GM03348 (cell line): Measurements from ENCODE around the gene ZFP1.

Experiments used
- DNase-seq: peaks from one replicate; pipeline ENCODE4 v3.0.0; 2012; ENCODE audit warnings: low spot score

The ZFP1 gene

GRCh38 chr16:75160386-75160785 is 12.1 kb downstream of the ZFP1 start:
- no peak for DNase-seq

DNA sequence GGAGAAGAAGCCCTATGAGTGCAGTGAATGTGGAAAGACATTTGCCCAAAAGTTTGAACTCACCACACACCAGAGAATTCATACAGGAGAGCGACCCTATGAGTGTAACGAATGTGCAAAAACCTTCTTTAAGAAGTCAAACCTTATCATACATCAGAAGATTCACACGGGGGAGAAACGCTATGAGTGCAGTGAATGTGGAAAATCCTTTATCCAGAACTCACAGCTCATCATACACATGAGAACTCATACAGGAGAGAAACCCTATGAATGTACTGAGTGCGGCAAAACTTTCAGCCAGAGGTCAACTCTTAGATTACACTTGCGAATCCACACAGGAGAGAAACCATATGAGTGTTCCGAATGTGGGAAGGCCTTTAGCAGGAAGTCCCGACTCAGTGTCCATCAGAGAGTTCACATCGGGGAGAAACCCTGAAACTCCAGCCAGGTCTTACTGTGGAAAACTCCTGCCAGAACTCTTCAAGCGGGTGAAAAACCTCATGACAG is 21.6 kb downstream of the ZFP1 start:
- DNase-seq, result no peak

- DNase-seq, result no peak
Measured at GRCh38 chr16:75172578-75172977, 24.3 kb downstream of the ZFP1 start.

- DNase-seq, result no peak
Measured at GRCh38 chr16:75175074-75175473, 26.8 kb downstream of the ZFP1 start.

- DNase-seq, result no peak
Measured at GRCh38 chr16:75176926-75177325, 28.6 kb downstream of the ZFP1 start.

DNA sequence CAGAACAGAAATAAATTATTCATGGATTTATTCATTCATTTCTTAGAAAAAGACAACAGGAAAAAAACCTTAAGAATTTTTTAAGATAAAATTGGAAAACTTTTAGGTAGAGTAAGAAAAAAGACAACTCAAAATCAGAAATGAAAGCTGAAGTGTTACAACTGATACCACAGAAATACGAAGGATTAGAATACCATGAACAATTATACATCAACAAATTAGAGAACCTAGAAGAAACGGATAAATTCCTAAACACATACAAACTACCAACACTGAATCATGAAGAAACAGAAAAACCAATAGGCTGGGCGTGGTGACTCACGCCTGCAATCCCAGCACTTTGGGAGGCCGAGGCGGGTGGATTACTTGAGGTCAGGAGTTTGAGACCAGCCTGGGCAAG is 30.9 kb downstream of the ZFP1 start:
- DNase-seq, result no peak

GRCh38 chr16:75181630-75182029 is 33.3 kb downstream of the ZFP1 start:
- DNase-seq, result no peak

DNA sequence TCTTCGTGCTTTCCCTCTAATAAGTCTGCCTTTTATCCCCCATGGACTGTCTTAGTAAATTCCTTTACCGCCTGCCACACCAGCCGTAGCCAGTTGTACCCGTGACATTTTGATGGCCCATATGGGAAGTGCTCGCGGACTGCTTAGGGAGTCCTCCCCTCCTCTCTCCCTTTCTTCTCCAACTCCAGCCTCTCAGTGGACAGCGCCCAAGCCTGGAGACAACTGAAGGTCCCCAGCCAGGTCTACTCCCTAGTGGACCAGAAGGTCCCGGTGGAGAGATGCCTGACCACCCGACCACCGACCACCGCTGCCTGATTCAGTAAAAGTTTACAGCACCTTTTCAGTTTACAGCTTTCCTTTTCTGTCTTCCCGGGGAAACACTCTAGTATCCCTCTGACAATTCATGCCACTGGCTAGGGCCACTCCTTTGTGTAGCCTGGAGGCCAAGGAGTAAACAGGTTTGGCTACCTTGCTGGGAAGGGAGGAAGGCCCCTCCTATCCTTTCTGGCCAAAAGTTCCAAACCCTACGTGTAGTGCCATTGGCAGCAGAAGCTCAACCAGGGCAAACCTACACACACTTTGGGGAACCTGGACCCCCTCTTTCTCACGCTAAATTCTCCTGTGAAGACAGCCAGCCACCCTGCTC is 40.6 kb downstream of the ZFP1 start:
- DNase-seq, result no peak

GRCh38 chr16:75189638-75190245 is 41.4 kb downstream of the ZFP1 start:
- no peak for DNase-seq

GRCh38 chr16:75192606-75193264 is 44.4 kb downstream of the ZFP1 start:
- DNase-seq, result no peak

- no peak for DNase-seq
Measured at GRCh38 chr16:75193265-75193650, 44.9 kb downstream of the ZFP1 start.

DNA sequence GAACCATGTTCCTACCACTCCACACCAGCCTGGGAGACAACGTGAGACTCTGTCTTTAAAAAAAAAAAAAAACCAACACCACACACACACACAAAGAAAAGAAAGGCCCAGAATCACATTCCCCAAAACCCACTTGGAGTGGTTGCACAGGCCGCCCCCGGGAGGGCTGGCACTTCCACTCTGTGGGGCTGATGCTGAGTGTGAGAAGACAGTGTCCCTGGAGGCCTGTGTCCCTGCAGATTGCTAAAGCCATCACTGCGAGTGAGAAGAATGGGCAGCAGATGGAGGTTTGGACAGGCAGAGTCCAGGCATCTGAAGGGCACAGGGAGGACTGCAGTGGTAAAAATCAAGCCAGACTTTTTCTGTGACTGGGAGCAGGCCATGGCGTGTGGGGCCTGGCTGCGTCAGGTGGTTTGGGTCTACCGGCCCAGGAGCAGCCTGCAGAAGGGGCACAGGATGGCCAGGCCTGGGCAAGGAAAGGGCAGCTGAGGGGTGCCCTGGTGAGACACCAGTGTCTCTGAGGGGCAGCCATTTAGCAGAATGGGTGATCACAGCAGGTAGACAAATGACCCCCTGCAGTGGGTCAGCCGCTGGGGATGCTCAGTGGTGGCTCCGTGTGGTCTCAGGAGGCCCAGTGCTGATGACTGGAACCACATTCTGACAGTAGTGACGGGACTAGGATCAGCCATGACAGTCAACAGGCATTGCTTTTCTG is 45.6 kb downstream of the ZFP1 start:
- no peak for DNase-seq

DNA sequence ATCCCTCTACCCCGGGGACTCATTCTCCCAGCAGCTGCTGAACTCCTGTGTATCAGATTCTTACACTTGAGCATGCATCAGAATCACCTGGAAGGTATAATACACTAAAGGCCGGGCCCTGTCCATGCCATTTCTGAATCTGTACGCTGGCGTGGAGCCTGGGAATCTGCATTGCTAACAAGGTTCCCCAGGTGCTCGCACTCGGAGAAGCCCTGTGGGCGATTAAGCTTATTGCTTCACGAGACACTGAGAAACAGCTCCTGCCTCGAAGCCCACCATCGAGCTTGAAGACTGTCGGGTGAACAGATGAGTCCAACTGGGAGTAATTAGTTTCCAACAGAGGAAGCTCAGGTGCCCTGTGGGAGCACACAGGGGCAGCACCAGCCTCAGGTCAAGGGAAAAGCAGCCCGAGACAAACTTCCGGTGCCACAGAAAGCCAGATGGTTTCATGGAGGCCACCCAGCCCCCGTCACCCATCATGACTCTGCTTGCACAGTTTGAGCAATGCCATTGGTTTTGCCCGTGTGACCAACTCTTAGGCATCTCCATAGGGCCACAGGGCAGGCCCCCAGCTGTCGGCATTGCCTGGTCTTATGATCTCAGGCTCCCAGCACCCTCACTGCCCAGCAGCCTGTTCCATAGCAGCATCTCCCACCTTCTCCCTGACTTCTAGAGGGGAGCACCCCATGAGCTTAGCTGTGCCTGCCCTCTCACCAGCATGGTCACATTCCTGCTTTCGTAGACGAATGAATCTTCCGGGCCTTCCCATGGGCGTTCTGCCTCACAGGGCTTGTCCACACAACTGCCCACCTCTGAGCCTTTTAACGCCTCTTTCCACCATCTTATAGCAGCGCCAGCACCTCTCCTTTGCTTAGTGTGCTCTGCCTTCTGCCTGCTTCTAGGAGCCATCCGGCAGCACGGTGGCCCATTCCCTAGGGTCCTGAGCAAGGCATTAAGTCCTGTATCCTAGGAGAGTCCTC is 47.8 kb downstream of the ZFP1 start:
- DNase-seq, result no peak

- no peak for DNase-seq
Measured at GRCh38 chr16:75196836-75197235, 48.5 kb downstream of the ZFP1 start.

DNA sequence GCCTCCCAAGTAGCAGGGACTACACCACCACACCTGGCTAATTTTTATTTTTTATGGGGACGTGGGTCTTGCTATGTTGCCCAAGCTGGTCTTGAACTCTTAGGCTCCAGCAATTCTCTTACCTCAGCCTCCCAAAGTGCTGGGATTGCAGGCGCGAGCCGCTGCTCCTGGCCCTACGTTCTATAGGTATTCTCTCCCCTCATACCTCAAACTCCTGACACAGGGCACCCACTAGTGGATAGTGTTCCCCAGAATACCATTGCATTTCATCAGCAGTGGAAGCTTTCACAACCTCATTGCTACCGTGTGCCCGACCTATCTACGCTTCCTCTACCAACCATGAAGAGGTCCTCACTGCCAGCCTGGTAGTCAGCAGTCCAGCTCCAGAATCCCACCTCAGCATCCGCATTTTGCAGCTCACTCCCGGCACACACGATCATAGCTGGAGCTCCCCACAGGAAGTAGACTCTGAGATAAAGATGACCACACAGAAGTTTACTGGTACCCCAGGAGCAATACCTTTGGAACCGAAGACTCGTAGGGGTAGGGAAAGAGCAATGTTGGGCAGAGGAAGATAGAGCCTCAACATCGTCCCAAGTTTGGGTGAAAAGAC is 49.3 kb downstream of the ZFP1 start:
- DNase-seq, result no peak

DNA sequence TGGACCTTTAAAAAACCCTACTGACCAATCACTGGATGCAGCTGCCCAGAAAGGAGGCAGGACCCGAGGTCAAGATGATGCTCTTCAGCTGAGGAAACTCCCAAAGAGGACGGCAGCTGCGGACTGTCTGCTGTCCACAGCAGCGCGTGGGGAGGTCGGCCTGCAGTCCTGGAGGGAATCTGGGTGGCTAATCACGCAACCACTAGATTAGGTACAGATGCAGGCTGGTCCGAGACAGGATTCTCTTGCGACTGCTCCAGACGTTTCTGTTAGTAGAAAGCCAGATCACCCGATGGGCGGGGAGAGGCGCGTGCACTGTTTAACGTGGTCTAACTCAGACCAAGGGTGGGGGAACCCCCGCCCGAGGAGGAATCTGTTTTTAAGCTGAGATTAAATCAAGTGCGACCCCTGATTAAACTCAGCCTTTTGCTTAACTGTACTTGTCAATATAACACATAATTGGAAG is 49.8 kb downstream of the ZFP1 start:
- peak; percentile 63 for DNase-seq

DNA sequence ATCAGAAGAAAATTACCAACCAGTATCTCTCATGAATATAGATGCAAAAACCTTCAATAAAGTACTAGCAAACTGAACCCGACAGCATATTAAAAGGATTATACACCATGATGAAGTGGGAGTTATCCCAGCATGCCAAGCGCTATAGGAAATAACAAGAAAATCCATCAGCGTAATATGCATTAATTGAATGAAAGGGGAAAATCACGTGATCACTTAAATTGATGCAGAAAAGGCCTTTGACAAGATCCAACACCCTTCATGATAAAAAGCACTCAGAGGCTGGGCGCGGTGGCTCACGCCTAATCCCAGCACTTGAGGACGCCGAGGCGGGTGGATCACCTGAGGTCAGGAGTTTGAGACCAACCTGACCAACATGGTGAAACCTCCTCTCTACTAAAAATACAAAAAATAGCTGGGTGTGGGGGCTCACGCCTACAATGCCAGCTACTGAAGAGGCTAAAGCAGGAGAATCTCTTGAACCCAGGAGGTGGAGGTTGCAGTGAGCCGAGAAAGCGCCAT is 53.8 kb downstream of the ZFP1 start:
- no peak for DNase-seq

DNA sequence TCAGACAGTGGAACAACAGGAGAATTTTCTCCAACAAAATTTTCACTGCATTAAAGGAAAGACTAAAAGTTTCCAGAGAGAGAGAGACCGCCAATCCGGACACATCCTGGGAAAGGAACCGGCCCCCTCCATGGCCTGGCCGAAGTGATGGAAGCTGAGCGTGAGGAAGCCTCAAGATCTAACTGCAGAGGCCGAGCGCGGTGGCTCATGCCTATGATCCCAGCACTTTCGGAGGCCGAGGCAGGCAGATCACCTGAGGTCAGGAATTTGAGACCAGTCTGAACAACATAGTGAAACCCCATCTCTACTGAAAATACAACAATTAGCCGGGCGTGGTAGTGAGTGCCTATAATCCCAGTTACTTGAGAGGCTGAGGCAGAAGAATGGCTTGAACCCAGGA is 54.8 kb downstream of the ZFP1 start:
- no peak for DNase-seq

GRCh38 chr16:75203667-75204409 is 55.5 kb downstream of the ZFP1 start:
- no peak for DNase-seq

DNA sequence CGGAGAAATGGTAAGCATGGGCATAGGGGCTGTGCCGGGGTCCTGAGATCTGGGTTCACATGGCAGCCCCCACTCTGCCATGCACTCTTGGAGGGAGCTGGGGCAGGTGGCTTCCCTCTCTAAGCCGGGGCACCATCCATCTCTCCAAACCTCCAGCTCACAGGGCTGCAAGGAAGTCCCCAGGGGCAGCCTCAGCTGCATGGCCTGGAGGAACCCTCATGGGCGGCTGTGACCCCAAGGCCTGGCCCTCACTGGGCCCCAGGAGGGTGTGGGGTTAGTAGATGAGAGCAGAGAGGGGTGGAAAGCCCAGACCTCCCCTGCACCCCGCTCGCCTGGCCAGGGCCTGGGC is 56.1 kb downstream of the ZFP1 start:
- no peak for DNase-seq
